SU-DHL-6 (cell line): ENCODE measurements around the gene LRRC10B.

Experiments
- EZH2phosphoT487 ChIP-seq: fragments of 200-600 bp; sonication (generic), shearing (Covaris generic); conservative IDR thresholded peaks from 2 replicates; pipeline ENCODE4 v1.6.1; 2018; ENCODE audit warnings: mild to moderate bottlenecking, antibody characterized with exemption, low read length, moderate library complexity, mixed read lengths
- TF ChIP-seq, protein P1 (sequence below): fragments of 200-600 bp; sonication (generic); IDR thresholded peaks from one replicate; pipeline ENCODE4 v1.5.1; 2017; ENCODE audit warnings: antibody characterized with exemption, mild to moderate bottlenecking, low read length, moderate library complexity; ENCODE audit not compliant: insufficient read depth, poor library complexity, severe bottlenecking

DNA sequence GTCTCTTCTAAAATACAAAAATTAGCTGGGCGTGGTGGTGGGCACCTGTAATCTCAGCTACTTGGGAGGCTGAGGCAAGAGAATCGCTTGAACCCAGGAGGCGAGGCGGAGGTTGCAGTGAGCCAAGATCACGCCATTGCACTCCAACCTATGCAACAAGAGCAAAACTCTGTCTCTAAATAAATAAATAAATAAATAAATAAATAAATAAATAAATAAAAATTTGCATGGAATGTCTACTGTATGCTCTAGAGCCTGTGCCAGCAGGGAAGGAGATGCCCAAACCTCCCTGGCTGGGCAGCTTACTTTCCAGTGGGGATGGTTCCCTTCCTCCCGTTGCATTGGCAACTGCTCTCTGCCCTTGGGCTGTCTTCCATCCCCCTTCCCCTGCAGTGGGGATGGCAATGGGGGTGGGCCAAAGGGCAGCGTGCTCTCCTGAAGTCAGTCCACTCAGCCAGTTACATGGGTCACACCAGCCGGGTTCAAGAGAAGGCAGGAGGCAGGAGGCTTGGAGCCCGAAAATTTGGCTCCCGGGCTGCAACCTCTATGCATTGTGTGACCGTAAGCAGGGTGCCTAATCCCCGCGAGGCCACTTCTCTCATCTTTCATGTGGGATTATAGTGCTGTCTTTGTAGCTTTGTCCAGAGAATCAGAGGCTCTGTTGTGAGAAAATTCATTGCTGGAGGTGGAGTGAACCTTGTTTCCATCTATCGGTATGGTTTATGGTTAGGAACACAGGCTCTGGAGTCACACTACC, 1.4 kb upstream of the LRRC10B start:
- TF ChIP-seq, protein P1, sequence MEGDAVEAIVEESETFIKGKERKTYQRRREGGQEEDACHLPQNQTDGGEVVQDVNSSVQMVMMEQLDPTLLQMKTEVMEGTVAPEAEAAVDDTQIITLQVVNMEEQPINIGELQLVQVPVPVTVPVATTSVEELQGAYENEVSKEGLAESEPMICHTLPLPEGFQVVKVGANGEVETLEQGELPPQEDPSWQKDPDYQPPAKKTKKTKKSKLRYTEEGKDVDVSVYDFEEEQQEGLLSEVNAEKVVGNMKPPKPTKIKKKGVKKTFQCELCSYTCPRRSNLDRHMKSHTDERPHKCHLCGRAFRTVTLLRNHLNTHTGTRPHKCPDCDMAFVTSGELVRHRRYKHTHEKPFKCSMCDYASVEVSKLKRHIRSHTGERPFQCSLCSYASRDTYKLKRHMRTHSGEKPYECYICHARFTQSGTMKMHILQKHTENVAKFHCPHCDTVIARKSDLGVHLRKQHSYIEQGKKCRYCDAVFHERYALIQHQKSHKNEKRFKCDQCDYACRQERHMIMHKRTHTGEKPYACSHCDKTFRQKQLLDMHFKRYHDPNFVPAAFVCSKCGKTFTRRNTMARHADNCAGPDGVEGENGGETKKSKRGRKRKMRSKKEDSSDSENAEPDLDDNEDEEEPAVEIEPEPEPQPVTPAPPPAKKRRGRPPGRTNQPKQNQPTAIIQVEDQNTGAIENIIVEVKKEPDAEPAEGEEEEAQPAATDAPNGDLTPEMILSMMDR, result no peak
- TF ChIP-seq EZH2phosphoT487, result no peak
